HL-60/S4 treated with phorbol 12-myristate 13-acetate at 8.2 ng/mL for 4 days and 3 days (cell line): Measurements from ENCODE around the gene TEPSIN.

Source experiments
- in situ Hi-C: fragments of 300-500 bp; cut with MboI; formaldehyde crosslinking; loops from 2 replicates; pipeline ENCODE4 v1.15.0; 2022; ENCODE audit warnings: low sequenced_read_pairs

Gene TEPSIN

GRCh38 chr17:81190591-81190990 lies 48.3 kb downstream of the TEPSIN start:
- in situ Hi-C loops, result no loop called here

GRCh38 chr17:81189670-81190530 lies 49.0 kb downstream of the TEPSIN start:
- in situ Hi-C loops, result no loop called here

- in situ Hi-C loops, result no loop called here
These were observed 49.8 kb downstream of the TEPSIN start for GRCh38 chr17:81189016-81189415.

GRCh38 chr17:81188491-81188840 lies 50.4 kb downstream of the TEPSIN start:
- in situ Hi-C loops, result no loop called here

- in situ Hi-C loops, result no loop called here
These were observed 51.0 kb downstream of the TEPSIN start for GRCh38 chr17:81187586-81188490.

GRCh38 chr17:81187120-81187519 lies 51.7 kb downstream of the TEPSIN start:
- in situ Hi-C loops, result no loop called here

- in situ Hi-C loops, result no loop called here
These were observed 52.7 kb downstream of the TEPSIN start for GRCh38 chr17:81186203-81186602.

GRCh38 chr17:81184555-81184954 lies 54.3 kb downstream of the TEPSIN start:
- in situ Hi-C loops, result no loop called here

GRCh38 chr17:81183807-81184206 lies 55.0 kb downstream of the TEPSIN start:
- in situ Hi-C loops, result no loop called here

- in situ Hi-C loops, result no loop called here
These were observed 55.5 kb downstream of the TEPSIN start for GRCh38 chr17:81183316-81183715.

GRCh38 chr17:81182596-81182995 lies 56.3 kb downstream of the TEPSIN start:
- in situ Hi-C loops, result no loop called here

- in situ Hi-C loops, result no loop called here
These were observed 57.1 kb downstream of the TEPSIN start for GRCh38 chr17:81181811-81182185.

- in situ Hi-C loops, result no loop called here
These were observed 57.7 kb downstream of the TEPSIN start for GRCh38 chr17:81180836-81181810.

- in situ Hi-C loops, result no loop called here
These were observed 59.0 kb downstream of the TEPSIN start for GRCh38 chr17:81179861-81180260.

GRCh38 chr17:81179220-81179619 lies 59.6 kb downstream of the TEPSIN start:
- in situ Hi-C loops, result no loop called here
